ENCODE results near the gene SDC3.

DNA sequence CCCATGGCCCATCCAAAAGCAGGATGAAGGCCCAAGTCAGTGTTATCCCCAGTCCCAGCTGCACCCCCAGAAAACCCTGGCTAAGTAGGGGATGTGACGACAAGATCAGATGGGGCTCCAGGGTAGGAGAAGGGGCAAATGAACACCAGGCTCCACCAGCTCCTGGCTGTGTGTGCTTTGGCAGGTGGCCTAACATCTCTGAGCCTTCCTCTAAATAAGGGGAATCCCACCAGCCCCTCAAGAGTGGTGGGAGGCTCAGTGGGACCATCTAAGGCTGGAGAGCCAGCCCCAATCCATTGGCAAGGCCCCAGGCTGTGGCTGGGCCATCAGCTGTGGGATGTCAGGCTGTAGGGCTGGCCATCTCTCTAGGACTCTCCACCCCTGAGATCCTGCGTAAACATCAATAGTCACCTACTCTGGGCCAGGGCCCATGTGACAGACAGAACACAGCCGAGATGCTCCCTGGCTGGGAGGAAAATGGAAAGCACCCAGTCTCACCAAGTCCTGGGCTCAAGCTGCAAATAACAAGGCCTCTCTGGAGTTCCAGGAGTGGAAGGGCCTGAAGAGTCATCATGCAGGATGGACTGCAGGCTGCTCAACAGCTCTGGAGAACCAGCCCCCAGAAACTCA, 7.5 kb downstream of the SDC3 start:
- TF ChIP-seq CTCF (IDR thresholded peaks at IDR 0.05): no peak
- no peak for TF ChIP-seq POLR2A (IDR thresholded peaks at IDR 0.05)
- TF ChIP-seq POLR2AphosphoS5 (IDR thresholded peaks at IDR 0.05): no peak
